K562 (cell line): ENCODE data around the gene RBBP8. TPM values are rescaled to one million over a fixed set of nuclear protein-coding genes. Genes with fewer than 3 reads are reported as not detected.

Source experiments
- ATAC-seq: fragments of 200-7000 bp; cut with Tn5 transposase; 3 replicates; pipeline ENCODE4 v1.9.1; 2020; ENCODE audit warnings: moderate library complexity
- BruUV-seq: library from RNA; stranded (reverse); fragments of 400-500 nt; replicated peaks from 2 replicates; lab custom pipeline; 2021; lab: Mats Ljungman, UMichigan
- CTCF ChIA-PET: fragments of 300-600 bp; formaldehyde crosslinking; extraction: SDS; loops from one replicate; lab custom pipeline; 2021; ENCODE audit warnings: low intra/inter-chr PET ratio; lab: Yijun Ruan, JAX
- POLR2A ChIA-PET: fragments of 300-600, 350-650 bp; sonication (Branson Sonifier 250); formaldehyde crosslinking; extraction: SDS; loops from one replicate; lab custom pipeline; 2021; ENCODE audit warnings: antibody characterized with exemption, inconsistent platforms; lab: Yijun Ruan, JAX
- DNase-seq, 4 experiments: peaks; one replicate each; pipeline versions ENCODE4 v3.0.0 to v3.0.0-alpha.2; 2011 to 2018; ENCODE audit warnings: low spot score in 3 of 4, mixed read lengths in 3 of 4; ENCODE audit errors: extremely low read depth in 1 of 4
- FAIRE-seq: peaks from 2 replicates; lab custom pipeline; 2011; peaks lifted over from hg19 to GRCh38; lab: Jason Lieb, UNC
- H2AFZ ChIP-seq: 2 replicates; pipeline ENCODE4 v1.6.0; 2011; ENCODE audit warnings: low read depth, low read length, control low read depth, inconsistent platforms
- H3K27ac ChIP-seq: fragments of 200-600 bp; 3 replicates; pipeline ENCODE4 v1.8.0; 2011; ENCODE audit warnings: low read depth, mild to moderate bottlenecking, control low read depth, inconsistent platforms, low read length, moderate library complexity, mixed read lengths; ENCODE audit errors: extremely low read depth
- H3K27me3 ChIP-seq, 2 experiments: fragments of 300-600 bp in 1 of 2; 2 replicates in 1 of 2; 3 replicates in 1 of 2; pipeline versions ENCODE4 v1.6.0 to v1.8.0; 2011; ENCODE audit warnings: inconsistent platforms in 2 of 2, low read length in 2 of 2, mild to moderate bottlenecking in 1 of 2, mixed read lengths in 1 of 2, moderate library complexity in 1 of 2; ENCODE audit not compliant: control insufficient read depth in 2 of 2, insufficient read depth in 2 of 2
- H3K36me3 ChIP-seq: fragments of 300-600 bp; 3 replicates; pipeline ENCODE4 v1.8.0; 2011; ENCODE audit warnings: mild to moderate bottlenecking, low read length, inconsistent platforms; ENCODE audit not compliant: control insufficient read depth, insufficient read depth
- H3K4me1 ChIP-seq, 2 experiments: fragments of 200-600 bp in 1 of 2; replicated peaks in 1 of 2; 2 replicates in 1 of 2; 3 replicates in 1 of 2; pipeline versions ENCODE4 v1.5.1 to v1.8.0; 2011; ENCODE audit warnings: inconsistent platforms in 2 of 2, low read length in 2 of 2, mild to moderate bottlenecking in 1 of 2, mixed read lengths in 1 of 2, moderate library complexity in 1 of 2; ENCODE audit not compliant: control insufficient read depth in 2 of 2, insufficient read depth in 2 of 2
- H3K4me2 ChIP-seq: 2 replicates; pipeline ENCODE4 v1.6.1; 2011; ENCODE audit warnings: low read length, control low read depth, inconsistent platforms, mixed read lengths; ENCODE audit not compliant: insufficient read depth
- H3K4me3 ChIP-seq: fragments of 200-600 bp; sonication (generic), shearing (Covaris generic); 2 replicates; pipeline ENCODE4 v1.5.1; 2016; ENCODE audit warnings: control low read depth, inconsistent platforms
- H3K79me2 ChIP-seq: fragments of 200-600 bp; 3 replicates; pipeline ENCODE4 v1.8.0; 2011; ENCODE audit warnings: low read length, inconsistent platforms; ENCODE audit not compliant: control insufficient read depth, insufficient read depth
- H3K9ac ChIP-seq, 2 experiments: 2 replicates each; pipeline versions ENCODE4 v1.6.0 to v1.6.1; 2011; ENCODE audit warnings: low read depth in 2 of 2, low read length in 2 of 2, control low read depth in 1 of 2, inconsistent platforms in 1 of 2, mild to moderate bottlenecking in 1 of 2, mixed read lengths in 1 of 2; ENCODE audit not compliant: insufficient read depth in 1 of 2
- H3K9me1 ChIP-seq: one replicate; pipeline ENCODE4 v1.6.0; 2011; ENCODE audit warnings: inconsistent platforms, mild to moderate bottlenecking, low read length, moderate library complexity; ENCODE audit not compliant: control insufficient read depth, insufficient read depth
- H3K9me3 ChIP-seq: replicated peaks from 2 replicates; pipeline ENCODE4 v1.5.1; 2011; ENCODE audit warnings: low read depth, low read length, inconsistent platforms; ENCODE audit not compliant: control insufficient read depth, insufficient read depth
- H4K20me1 ChIP-seq: replicated peaks from 2 replicates; pipeline ENCODE4 v1.6.1; 2011; ENCODE audit warnings: low read length, inconsistent platforms, mixed read lengths; ENCODE audit not compliant: control insufficient read depth, insufficient read depth
- KDM4B ChIP-seq, 2 experiments: fragments of 450-650 bp in 1 of 2; sonication (generic) in 1 of 2; IDR thresholded peaks; 2 replicates each; pipeline ENCODE4 v1.6.1; 2016 to 2017; ENCODE audit warnings: borderline replicate concordance in 2 of 2, antibody characterized with exemption in 1 of 2, low read depth in 1 of 2, mild to moderate bottlenecking in 1 of 2
- PRPF4 ChIP-seq: fragments of 200-400 bp; formaldehyde crosslinking; IDR thresholded peaks from one replicate; pipeline ENCODE4 v1.6.1; 2017; ENCODE audit warnings: low read length, low read depth, mild to moderate bottlenecking; ENCODE audit not compliant: insufficient read depth, poor library complexity, severe bottlenecking
- SNRNP70 ChIP-seq: fragments of 200-400 bp; formaldehyde crosslinking; optimal IDR thresholded peaks from 2 replicates; pipeline ENCODE3; 2017; ENCODE audit warnings: low read depth, low read length
- U2AF1 ChIP-seq: fragments of 200-400 bp; formaldehyde crosslinking; optimal IDR thresholded peaks from 2 replicates; pipeline ENCODE3; 2017; ENCODE audit warnings: mild to moderate bottlenecking, low read depth, low read length, moderate library complexity
- ZSCAN32 ChIP-seq: fragments of 450-650 bp; formaldehyde crosslinking; IDR thresholded peaks from 2 replicates; pipeline ENCODE4 v1.4.0; 2020; ENCODE audit warnings: mild to moderate bottlenecking, moderate library complexity
- WGBS: fragments of 100-300 bp; shearing (Covaris generic); methylation state at CpG from one replicate; pipeline ENCODE4 v1.1.6; 2016; ENCODE audit warnings: low coverage, mixed read lengths; ENCODE audit not compliant: insufficient coverage; ENCODE audit errors: missing lambda C conversion rate; 5-methylcytosine and 5-hydroxymethylcytosine counted together
- in situ Hi-C: fragments of 300-500 bp; cut with MboI; formaldehyde crosslinking; loops from 4 replicates; pipeline ENCODE4 v1.15.0; 2018; ENCODE audit warnings: inconsistent platforms, mixed read lengths
- intact Hi-C: fragments of 100-400 bp; cut with micrococcal nuclease; formaldehyde crosslinking; loops from 2 replicates; pipeline ENCODE4 v1.14.2; 2022
- polyA plus RNA-seq, 8 experiments: library from polyadenylated mRNA; depleted of rRNA in 4 of 8; stranded (reverse) in 5 of 8; unstranded in 3 of 8; fragments of >200 nt; fragmentation: Nextera tagmentation in 2 of 8; fragmentation: Illumina TruSeq in 1 of 8; extraction: Ambion mirVana in 2 of 8; extraction: Trizol in 1 of 8; gene quantifications; 2 replicates each; pipeline versions ENCODE4 v1.2.1 to v1.2.3, GENCODE V29; 2011 to 2014; ENCODE audit warnings: inconsistent platforms in 1 of 8, missing spikeins in 1 of 8
- total RNA-seq, 7 experiments: library from RNA; depleted of rRNA in 6 of 7; stranded (reverse); fragments of >200 nt in 6 of 7; fragmentation: Illumina TruSeq in 2 of 7; extraction: Trizol in 2 of 7; gene quantifications; 2 replicates each; pipeline versions ENCODE4 v1.2.1 to v1.2.3, GENCODE V29; 2011 to 2021; ENCODE audit warnings: low replicate concordance in 1 of 7
- TF ChIP-seq, protein P1 (sequence below): fragments of 450-650 bp; formaldehyde crosslinking; IDR thresholded peaks from 2 replicates; pipeline ENCODE4 v1.4.0; 2022; ENCODE audit warnings: missing genetic modification characterization
- TF ChIP-seq, protein P2 (sequence below): fragments of 450-650 bp; formaldehyde crosslinking; IDR thresholded peaks from 2 replicates; pipeline ENCODE4 v1.4.0; 2020; ENCODE audit warnings: mild to moderate bottlenecking
- TF ChIP-seq, protein P3 (sequence below): fragments of 250-450 bp; sonication (Bioruptor Pico); IDR thresholded peaks from 2 replicates; pipeline ENCODE4 v1.6.1; 2021; ENCODE audit warnings: mild to moderate bottlenecking
- TF ChIP-seq, protein P4 (sequence below): fragments of 450-650 bp; formaldehyde crosslinking; IDR thresholded peaks from 2 replicates; pipeline ENCODE4 v1.4.0; 2020; ENCODE audit warnings: mild to moderate bottlenecking, mixed read lengths
- TF ChIP-seq, protein P5 (sequence below): sonication (generic); formaldehyde crosslinking; IDR thresholded peaks from 2 replicates; pipeline ENCODE4 v1.8.0; 2022; ENCODE audit warnings: missing genetic modification reagents, mild to moderate bottlenecking, borderline replicate concordance

The RBBP8 gene
- total and polyA plus RNA-seq, 9 of the 15 experiments (the other 6 are each of a cell fraction or from before 2014, with no cell fraction given): 28.4 to 63.1 (median 48.9) TPM

DNA sequence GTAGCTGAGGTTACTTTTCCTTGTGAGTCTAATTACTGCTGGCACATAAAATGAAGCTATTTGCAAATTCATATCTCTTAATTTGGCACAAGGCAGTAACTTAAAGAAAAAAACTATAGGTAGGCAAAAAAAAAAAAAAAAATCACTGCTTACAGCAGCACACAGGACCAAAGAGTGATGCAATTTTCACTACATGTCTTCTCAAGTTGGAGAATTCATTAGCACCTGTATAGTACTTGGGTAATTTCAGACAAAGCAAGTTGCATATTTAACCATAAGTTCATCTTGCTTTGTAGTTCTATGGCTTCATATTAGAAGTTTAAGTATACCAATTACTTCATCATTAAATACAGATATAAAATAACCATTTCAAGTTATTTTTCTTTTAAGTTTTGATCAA lies 33.7 kb upstream of the RBBP8 start:
- in situ Hi-C loops: no loop called here
- CTCF ChIA-PET: no interaction called here
- no TSS peak for BruUV-seq

DNA sequence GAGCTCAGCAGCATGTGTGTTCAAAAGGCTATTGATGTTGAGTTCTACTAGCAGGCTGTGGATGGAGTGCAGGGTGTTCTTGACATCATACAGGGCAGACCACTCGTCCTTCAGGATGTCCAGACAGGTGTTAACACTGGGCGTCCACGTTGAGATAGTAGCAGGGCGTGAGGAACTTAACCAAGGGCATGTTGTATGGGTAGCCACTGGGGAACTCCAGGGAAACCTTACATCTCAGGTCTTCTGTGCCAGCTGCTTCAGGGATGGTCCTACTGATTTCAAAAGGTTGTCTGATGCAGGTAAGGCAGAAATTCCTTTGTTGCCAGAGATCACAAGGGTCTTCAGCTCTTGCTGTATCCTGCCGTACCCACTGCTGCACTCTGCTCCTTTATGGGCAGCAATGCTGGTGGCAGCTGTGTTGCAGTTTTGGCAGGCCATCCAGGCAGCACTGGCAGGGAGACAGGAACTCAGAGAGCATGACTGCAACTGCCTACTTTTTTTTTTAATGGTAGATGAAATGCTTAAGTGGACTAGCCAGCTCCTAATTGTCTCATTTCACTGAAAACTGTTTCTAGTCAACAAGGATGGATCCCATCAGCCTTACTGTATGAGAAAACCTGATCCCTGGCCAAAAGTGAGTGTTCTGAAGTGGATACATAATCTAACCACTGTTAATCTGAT lies 32.4 kb upstream of the RBBP8 start:
- POLR2A ChIA-PET: interaction anchor here (0.7 to 0.8 kb wide), 2 partner anchors 24 to 859 kb away, joined by 3 to 4 read pairs; no protein-coding TSS in a partner anchor
- TF ChIP-seq U2AF1: no peak
- TF ChIP-seq, protein P1, sequence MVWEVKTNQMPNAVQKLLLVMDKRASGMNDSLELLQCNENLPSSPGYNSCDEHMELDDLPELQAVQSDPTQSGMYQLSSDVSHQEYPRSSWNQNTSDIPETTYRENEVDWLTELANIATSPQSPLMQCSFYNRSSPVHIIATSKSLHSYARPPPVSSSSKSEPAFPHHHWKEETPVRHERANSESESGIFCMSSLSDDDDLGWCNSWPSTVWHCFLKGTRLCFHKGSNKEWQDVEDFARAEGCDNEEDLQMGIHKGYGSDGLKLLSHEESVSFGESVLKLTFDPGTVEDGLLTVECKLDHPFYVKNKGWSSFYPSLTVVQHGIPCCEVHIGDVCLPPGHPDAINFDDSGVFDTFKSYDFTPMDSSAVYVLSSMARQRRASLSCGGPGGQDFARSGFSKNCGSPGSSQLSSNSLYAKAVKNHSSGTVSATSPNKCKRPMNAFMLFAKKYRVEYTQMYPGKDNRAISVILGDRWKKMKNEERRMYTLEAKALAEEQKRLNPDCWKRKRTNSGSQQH (CRISPR knock-in tag): no peak
- TF ChIP-seq, protein P2, sequence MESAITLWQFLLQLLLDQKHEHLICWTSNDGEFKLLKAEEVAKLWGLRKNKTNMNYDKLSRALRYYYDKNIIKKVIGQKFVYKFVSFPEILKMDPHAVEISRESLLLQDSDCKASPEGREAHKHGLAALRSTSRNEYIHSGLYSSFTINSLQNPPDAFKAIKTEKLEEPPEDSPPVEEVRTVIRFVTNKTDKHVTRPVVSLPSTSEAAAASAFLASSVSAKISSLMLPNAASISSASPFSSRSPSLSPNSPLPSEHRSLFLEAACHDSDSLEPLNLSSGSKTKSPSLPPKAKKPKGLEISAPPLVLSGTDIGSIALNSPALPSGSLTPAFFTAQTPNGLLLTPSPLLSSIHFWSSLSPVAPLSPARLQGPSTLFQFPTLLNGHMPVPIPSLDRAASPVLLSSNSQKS (CRISPR knock-in tag): no peak
- no peak for TF ChIP-seq KDM4B (IDR thresholded peaks at IDR 0.05; ENCODE audit: borderline replicate concordance in 2 of 2, low read depth in 1 of 2)
- TF ChIP-seq, protein P3, sequence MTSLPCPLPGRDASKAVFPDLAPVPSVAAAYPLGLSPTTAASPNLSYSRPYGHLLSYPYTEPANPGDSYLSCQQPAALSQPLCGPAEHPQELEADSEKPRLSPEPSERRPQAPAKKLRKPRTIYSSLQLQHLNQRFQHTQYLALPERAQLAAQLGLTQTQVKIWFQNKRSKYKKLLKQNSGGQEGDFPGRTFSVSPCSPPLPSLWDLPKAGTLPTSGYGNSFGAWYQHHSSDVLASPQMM: no peak
- TF ChIP-seq, protein P4, sequence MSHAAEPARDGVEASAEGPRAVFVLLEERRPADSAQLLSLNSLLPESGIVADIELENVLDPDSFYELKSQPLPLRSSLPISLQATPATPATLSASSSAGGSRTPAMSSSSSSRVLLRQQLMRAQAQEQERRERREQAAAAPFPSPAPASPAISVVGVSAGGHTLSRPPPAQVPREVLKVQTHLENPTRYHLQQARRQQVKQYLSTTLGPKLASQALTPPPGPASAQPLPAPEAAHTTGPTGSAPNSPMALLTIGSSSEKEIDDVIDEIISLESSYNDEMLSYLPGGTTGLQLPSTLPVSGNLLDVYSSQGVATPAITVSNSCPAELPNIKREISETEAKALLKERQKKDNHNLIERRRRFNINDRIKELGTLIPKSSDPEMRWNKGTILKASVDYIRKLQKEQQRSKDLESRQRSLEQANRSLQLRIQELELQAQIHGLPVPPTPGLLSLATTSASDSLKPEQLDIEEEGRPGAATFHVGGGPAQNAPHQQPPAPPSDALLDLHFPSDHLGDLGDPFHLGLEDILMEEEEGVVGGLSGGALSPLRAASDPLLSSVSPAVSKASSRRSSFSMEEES: no peak
- TF ChIP-seq, protein P5, sequence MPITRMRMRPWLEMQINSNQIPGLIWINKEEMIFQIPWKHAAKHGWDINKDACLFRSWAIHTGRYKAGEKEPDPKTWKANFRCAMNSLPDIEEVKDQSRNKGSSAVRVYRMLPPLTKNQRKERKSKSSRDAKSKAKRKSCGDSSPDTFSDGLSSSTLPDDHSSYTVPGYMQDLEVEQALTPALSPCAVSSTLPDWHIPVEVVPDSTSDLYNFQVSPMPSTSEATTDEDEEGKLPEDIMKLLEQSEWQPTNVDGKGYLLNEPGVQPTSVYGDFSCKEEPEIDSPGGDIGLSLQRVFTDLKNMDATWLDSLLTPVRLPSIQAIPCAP (CRISPR knock-in tag): no peak

More for the DNA sequence above, 33.7 kb upstream of the RBBP8 start:
- FAIRE-seq (no peak), ATAC-seq (no peak), DNase-seq (no peak)
- Histone ChIP-seq H3K9me1 (no peaks in the 10 kb centered on the region), H3K27me3 (peaks cover 0 to 5% of the 10 kb centered on the region in 2 experiments; a peak in 1 of 5 replicates), H3K4me3 (no peak overlapping the region), H3K4me2 (no peak overlapping the region), H4K20me1 (no peaks in the 10 kb centered on the region), H3K9ac (no peak overlapping the region), H2AFZ (no peak overlapping the region), H3K36me3 (no peaks in the 10 kb centered on the region), H3K27ac (no peak overlapping the region), H3K9me3 (no peaks in the 10 kb centered on the region), H3K79me2 (no peaks in the 10 kb centered on the region), H3K4me1 (no peaks in the 10 kb centered on the region)
- TF ChIP-seq ZSCAN32 (CRISPR knock-in tag) (no peak), SNRNP70 (no peak), PRPF4 (no peak)
- POLR2A ChIA-PET: interaction anchor here (0.6 kb wide), 1 partner anchor 491 kb away, joined by 4 read pairs; no protein-coding TSS in a partner anchor
- intact Hi-C loops: no loop called here

More for the DNA sequence above, 32.4 kb upstream of the RBBP8 start:
- Histone ChIP-seq H3K9me1 (no peaks in the 10 kb centered on the region), H3K4me2 (no peak overlapping the region), H3K36me3 (no peaks in the 10 kb centered on the region), H2AFZ (no peak overlapping the region), H4K20me1 (no peaks in the 10 kb centered on the region), H3K9ac (no peak overlapping the region), H3K27me3 (peaks cover 0 to 5% of the 10 kb centered on the region in 2 experiments; a peak in 1 of 5 replicates), H3K4me3 (no peak overlapping the region), H3K27ac (no peak overlapping the region), H3K9me3 (no peaks in the 10 kb centered on the region), H3K79me2 (no peaks in the 10 kb centered on the region), H3K4me1 (no peaks in the 10 kb centered on the region)
- intact Hi-C loops (no loop called here), in situ Hi-C loops (no loop called here)
- 0% methylated on average over 5 of the region's 5 CpGs for WGBS
- DNase-seq (no peak), ATAC-seq (no peak), FAIRE-seq (no peak)
- BruUV-seq: no TSS peak
- CTCF ChIA-PET: no interaction called here
